ENCODE measurements around the gene FAM76A. TPM values are rescaled to one million over a fixed set of nuclear protein-coding genes. Genes with fewer than 3 reads are reported as not detected.
A peak's percentile ranks its signal among the peaks of the same experiment; 100 is the strongest.
"Not testable (repeated sequence)": the region's sequence is repeated elsewhere in the genome, so short reads cannot be mapped to it uniquely, and the experiment has no call there.

Gene FAM76A
- total and polyA plus RNA-seq, 2 donors (not counting 1 experiment from before 2014, with no cell fraction given): 13.5 to 17.5 TPM

DNA sequence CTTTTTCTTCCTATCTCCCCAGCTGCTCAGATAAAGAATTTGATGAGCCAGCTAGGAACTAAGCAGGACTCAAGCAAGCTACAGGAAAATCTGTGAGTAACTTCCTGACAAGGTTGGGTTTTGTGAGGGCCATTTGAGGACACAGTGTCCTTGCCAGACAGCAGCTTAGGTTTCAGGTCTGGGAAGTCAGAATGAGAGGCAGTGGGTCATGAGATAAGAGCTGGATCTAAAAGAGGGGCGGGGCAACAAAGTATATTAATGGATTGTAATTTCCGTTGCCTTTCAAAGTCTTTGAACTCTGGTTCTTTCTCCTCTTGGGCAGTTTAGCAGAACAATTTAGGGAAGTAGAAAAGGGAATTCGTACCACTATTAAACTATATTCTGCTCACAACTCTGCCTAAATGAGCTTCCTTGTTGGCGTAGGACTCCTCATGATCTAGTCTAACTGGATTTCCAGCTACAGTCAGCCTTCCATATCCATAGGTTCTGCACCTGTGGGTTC lies 63.8 kb downstream of the FAM76A start:
- H2AFZ ChIP-seq (ENCODE audit: low read length): no peak overlapping the region
- peak in 1 of 2 donors; percentile 61 for DNase-seq (ENCODE audit: low read depth in 2 of 2)
- no peak overlapping the region for H3K4me2 ChIP-seq (ENCODE audit: extremely low read depth, insufficient read depth, low read length)
- H4K20me1 ChIP-seq (ENCODE audit: control insufficient read depth, extremely low read depth, insufficient read depth, low read length): no peaks in the 10 kb centered on the region
- H3K79me2 ChIP-seq (ENCODE audit: control insufficient read depth, insufficient read depth, low read length): peaks cover 14% of the 10 kb centered on the region
- no peaks in the 10 kb centered on the region for H3K9me3 ChIP-seq (ENCODE audit: control insufficient read depth, insufficient read depth, low read depth, low read length)
- peaks cover 1% of the 10 kb centered on the region for H3K36me3 ChIP-seq (ENCODE audit: control insufficient read depth, insufficient read depth, low read length)
- H3K9ac ChIP-seq (ENCODE audit: insufficient read depth, low read length): no peak overlapping the region
- no peak overlapping the region for H3K27ac ChIP-seq (ENCODE audit: insufficient read depth, low read length)
- no peak overlapping the region for H3K4me3 ChIP-seq (replicated peaks in 1 of 4; ENCODE audit: control extremely low read depth in 1 of 4, insufficient read depth in 1 of 4, low read depth in 3 of 4, low read length in 4 of 4)
- TF ChIP-seq, protein P1, sequence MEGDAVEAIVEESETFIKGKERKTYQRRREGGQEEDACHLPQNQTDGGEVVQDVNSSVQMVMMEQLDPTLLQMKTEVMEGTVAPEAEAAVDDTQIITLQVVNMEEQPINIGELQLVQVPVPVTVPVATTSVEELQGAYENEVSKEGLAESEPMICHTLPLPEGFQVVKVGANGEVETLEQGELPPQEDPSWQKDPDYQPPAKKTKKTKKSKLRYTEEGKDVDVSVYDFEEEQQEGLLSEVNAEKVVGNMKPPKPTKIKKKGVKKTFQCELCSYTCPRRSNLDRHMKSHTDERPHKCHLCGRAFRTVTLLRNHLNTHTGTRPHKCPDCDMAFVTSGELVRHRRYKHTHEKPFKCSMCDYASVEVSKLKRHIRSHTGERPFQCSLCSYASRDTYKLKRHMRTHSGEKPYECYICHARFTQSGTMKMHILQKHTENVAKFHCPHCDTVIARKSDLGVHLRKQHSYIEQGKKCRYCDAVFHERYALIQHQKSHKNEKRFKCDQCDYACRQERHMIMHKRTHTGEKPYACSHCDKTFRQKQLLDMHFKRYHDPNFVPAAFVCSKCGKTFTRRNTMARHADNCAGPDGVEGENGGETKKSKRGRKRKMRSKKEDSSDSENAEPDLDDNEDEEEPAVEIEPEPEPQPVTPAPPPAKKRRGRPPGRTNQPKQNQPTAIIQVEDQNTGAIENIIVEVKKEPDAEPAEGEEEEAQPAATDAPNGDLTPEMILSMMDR (conservative IDR thresholded peaks at IDR 0.05 in 1 of 2, IDR thresholded peaks at IDR 0.05 in 1 of 2; ENCODE audit: low read depth in 1 of 2, low read length in 2 of 2): no peak
- TF ChIP-seq EZH2 (IDR thresholded peaks at IDR 0.05; ENCODE audit: low read length, missing control alignments): no peak
- H3K27me3 ChIP-seq (ENCODE audit: control insufficient read depth, insufficient read depth, low read length): no peaks in the 10 kb centered on the region
- no peaks in the 10 kb centered on the region for H3K4me1 ChIP-seq (ENCODE audit: control insufficient read depth, extremely low read depth, insufficient read depth, low read length)

DNA sequence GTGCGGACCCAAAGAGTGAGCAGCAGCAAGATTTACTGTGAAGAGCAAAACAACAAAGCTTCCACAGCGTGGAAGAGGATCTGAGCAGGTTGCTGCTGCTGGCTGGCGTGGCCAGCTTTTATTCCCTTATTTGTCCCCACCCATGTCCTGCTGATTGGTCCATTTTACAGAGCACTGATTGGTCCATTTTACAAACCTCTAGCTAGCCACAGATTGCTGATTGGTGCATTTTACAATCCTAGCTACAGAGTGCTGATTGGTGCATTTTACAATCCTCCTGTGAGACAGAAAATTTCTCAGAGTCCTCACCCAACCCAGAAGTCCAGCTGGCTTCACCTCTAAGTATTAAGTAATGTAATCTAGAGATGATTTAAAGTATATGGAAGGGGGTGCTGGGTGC lies 64.5 kb downstream of the FAM76A start:
- not testable (repeated sequence) for H3K36me3 ChIP-seq (ENCODE audit: control insufficient read depth, insufficient read depth, low read length)

DNA sequence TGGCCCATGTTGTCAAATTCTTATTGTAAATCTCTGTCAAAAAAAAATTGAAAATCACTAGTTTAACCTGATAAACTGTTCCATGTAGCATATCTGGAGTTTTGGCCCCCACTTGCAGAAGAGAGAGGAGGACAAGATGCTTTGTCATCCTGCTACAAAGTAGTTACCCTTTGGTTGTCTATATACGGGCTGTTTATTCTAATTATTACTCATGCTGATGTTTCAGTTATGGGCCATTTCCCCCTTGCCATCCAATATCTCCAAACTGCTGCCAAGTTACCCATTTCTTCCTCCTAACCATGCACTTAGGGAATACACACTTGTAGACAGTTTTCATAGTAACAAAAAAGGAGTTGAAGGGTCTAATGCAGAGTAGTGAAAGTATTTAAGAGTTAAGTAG lies 69.8 kb downstream of the FAM76A start:
- Histone ChIP-seq H3K9me3 (ENCODE audit: control insufficient read depth, insufficient read depth, low read depth, low read length) (no peaks in the 10 kb centered on the region), H3K27me3 (ENCODE audit: control insufficient read depth, insufficient read depth, low read length) (no peaks in the 10 kb centered on the region), H3K4me1 (ENCODE audit: control insufficient read depth, extremely low read depth, insufficient read depth, low read length) (no peaks in the 10 kb centered on the region), H4K20me1 (ENCODE audit: control insufficient read depth, extremely low read depth, insufficient read depth, low read length) (no peaks in the 10 kb centered on the region), H3K79me2 (ENCODE audit: control insufficient read depth, insufficient read depth, low read length) (no peaks in the 10 kb centered on the region), H3K36me3 (ENCODE audit: control insufficient read depth, insufficient read depth, low read length) (peaks cover 4% of the 10 kb centered on the region), H3K27ac (ENCODE audit: insufficient read depth, low read length) (no peak overlapping the region), H2AFZ (ENCODE audit: low read length) (no peak overlapping the region), H3K4me2 (ENCODE audit: extremely low read depth, insufficient read depth, low read length) (no peak overlapping the region), H3K9ac (ENCODE audit: insufficient read depth, low read length) (no peak overlapping the region), H3K4me3 (replicated peaks in 1 of 4; ENCODE audit: control extremely low read depth in 1 of 4, insufficient read depth in 1 of 4, low read depth in 3 of 4, low read length in 4 of 4) (no peak overlapping the region)
- TF ChIP-seq, protein P1 (conservative IDR thresholded peaks at IDR 0.05 in 1 of 2, IDR thresholded peaks at IDR 0.05 in 1 of 2; ENCODE audit: low read depth in 1 of 2, low read length in 2 of 2): no peak
- TF ChIP-seq EZH2 (IDR thresholded peaks at IDR 0.05; ENCODE audit: low read length, missing control alignments): no peak
- no peak for DNase-seq (ENCODE audit: low read depth in 2 of 2)

More for the DNA sequence above, 64.5 kb downstream of the FAM76A start:
- not testable (repeated sequence) for H3K27me3 ChIP-seq (ENCODE audit: control insufficient read depth, insufficient read depth, low read length); H3K4me3 ChIP-seq (replicated peaks in 1 of 4; ENCODE audit: control extremely low read depth in 1 of 4, insufficient read depth in 1 of 4, low read depth in 3 of 4, low read length in 4 of 4); H3K4me1 ChIP-seq (ENCODE audit: control insufficient read depth, extremely low read depth, insufficient read depth, low read length); H3K4me2 ChIP-seq (ENCODE audit: extremely low read depth, insufficient read depth, low read length); H2AFZ ChIP-seq (ENCODE audit: low read length); H4K20me1 ChIP-seq (ENCODE audit: control insufficient read depth, extremely low read depth, insufficient read depth, low read length); H3K9ac ChIP-seq (ENCODE audit: insufficient read depth, low read length); H3K9me3 ChIP-seq (ENCODE audit: control insufficient read depth, insufficient read depth, low read depth, low read length); H3K27ac ChIP-seq (ENCODE audit: insufficient read depth, low read length); DNase-seq (ENCODE audit: low read depth in 2 of 2)
- peaks cover 12% of the 10 kb centered on the region for H3K79me2 ChIP-seq (ENCODE audit: control insufficient read depth, insufficient read depth, low read length)
